GM19328 (cell line): ENCODE data around the gene OR6K3.
"Not testable (repeated sequence)": the region's sequence is repeated elsewhere in the genome, so short reads cannot be mapped to it uniquely, and the experiment has no call there.

ENCODE experiments used
- ATAC-seq: cut with Tn5 transposase; IDR thresholded peaks from one replicate; pipeline ENCODE4 v1.9.1; 2021; ENCODE audit warnings: mild to moderate bottlenecking, moderate library complexity; ENCODE audit not compliant: unreplicated experiment

Gene OR6K3

DNA sequence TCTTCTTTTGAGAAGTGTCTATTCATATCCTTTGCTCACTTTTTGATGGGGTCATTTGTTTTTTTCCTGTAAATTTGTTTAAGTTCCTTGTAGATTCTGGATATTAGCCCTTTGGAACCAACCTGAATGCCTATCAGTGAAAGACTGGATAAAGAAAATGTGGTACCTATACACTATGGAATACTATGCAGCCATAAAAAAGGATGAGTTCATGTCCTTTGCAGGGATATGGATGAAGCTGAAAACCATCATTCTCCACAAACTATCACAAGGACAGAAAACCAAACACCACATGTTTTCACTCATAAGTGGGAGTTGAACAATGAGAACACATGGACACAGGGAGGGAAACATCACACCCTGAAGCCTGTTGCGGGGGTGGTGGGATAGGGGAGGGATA is 32.2 kb downstream of the OR6K3 start:
- not testable (repeated sequence) for ATAC-seq

DNA sequence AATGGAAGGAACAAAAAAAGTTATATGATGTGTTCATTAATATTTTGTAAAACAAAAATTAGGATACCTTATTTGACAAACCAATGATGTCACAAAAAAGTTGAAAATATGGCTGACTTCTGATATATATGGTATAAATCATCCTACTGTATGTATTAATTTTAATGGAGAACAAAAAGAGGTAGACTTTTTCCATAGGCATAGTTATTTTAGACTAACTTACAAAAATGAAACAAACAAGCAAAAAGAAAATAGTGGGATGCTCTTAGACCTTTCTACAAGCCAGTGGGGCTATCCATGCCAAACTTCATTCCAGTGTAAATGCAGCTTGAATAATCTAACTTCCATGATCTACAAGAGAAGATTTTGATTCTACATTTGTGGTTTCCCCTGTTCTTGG is 33.5 kb downstream of the OR6K3 start:
- ATAC-seq, result no peak

- ATAC-seq, result no peak
These were observed 34.2 kb downstream of the OR6K3 start, which contains the start of gene SPTA1 for GRCh38 chr1:158686111-158687009. SPTA1 (minus strand) TSS chr1:158686715; CDS start chr1:158686517, 198 bp downstream.

GRCh38 chr1:158685085-158685484 is 35.4 kb downstream of the OR6K3 start:
- ATAC-seq, result no peak

DNA sequence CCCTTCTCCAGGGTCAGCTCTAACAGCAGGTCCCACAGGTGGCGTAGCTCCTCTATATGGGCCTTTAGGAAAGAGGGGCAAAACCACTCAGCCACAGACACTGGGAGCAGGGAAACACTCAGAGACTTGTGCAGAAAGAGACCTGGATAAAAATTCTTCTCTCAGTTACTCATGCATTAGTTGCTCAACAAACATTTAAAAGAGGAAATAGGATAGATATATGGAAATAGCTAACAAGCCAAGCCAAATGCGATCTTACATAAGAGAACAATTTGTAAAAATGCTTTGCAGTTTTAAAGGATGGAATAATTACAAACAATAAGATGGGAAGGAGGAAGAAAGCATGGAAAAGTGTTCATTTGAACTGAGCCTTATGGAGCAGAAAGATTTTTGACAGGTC is 38.9 kb downstream of the OR6K3 start:
- ATAC-seq, result no peak

DNA sequence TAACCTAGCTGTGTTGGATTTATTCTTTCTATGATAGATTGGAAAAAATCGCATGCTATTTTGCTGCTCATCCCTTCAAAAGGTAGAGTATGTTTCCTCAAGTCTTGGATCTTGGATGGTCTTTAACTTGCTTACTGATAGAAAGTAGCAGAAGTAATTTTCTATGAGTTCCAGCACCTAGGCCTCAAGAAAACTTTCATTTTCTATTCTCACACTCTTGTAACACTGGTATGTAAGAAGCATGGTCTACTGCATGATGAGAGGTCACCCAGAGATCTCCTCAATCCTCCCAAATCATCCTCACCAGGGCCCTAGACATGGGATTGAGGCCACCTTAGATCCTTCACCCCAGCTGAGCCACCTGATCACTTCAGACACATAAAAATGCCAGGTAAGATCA is 41.2 kb downstream of the OR6K3 start:
- no peak for ATAC-seq

DNA sequence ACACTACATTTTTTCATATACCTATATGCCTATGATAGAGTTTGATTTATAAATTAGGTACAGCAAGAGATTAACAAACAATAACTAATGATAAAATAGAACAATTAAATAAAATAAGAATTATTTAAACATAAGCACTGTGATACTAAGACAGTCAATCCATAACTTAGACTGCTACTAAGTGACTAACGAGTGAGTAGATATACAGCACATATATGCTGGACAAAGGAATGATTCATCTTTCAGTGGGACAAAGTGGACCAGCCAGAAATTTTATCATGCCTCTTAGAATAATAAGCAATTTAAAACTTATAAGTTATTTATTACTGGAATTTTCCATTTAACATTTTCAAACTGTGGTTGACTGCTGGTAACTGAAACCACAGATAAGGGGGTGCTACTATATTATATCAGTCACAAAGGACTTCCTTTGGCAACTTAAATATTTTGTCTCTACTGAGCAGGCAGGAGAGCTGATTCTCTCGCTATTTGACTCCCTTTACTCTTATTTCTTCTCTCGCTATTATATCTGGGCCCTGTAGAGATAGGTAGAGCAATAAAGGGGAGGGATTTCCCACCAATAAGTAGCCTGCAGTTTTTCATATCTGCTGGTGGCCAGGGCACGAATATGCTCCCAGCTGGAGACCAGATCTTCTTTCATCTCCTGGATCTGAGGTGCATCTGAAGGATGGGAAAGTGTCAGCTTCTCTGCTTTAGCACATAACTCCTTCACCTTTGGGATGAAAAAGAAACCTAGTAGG is 44.8 kb downstream of the OR6K3 start:
- ATAC-seq, result no peak

DNA sequence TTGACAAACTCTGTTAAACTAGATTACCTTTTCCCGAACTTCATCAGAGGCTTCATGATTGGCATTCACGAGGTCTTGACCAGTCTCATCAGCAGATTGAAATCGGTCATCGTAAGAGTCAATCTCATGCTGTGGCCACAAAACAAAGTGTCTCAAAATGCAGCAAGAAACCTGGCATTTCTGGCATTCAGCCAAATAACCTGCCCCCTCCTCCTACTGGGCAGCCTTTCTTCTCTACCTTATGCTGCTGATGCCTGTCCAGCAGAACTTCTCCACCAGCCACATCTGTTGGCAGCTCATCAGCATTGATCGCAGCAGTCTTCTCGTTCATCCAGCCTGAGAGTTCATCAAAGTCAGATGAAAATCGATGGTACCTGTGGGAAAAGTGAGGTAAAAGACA is 46.2 kb downstream of the OR6K3 start:
- ATAC-seq, result no peak
